Measurements from ENCODE around the gene TARM1.

TARM1 gene

GRCh38 chr19:54029930-54030490 is 51.2 kb downstream of the TARM1 start:
- FAIRE-seq = no peak

DNA sequence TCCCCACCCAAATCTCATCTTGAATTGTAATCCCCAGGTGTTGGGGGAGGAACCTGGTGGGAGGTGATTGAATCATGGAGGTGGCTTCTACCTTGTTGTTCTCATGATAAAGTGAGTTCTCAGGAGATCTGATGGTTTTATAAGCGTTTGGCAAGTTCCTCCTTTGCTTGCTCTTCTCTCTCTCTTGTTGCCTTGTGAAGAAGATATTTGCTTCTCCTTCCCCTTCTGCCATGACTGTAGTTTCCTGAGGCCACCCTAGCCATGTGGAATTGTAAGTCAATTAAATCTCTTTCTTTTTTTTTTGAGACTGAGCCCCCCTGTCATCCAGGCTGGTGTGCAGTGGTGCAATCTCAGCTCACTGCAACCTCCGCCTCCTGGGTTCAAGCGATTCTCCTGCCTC is 51.9 kb downstream of the TARM1 start:
- FAIRE-seq = no peak

GRCh38 chr19:54026656-54027055 is 54.5 kb downstream of the TARM1 start:
- FAIRE-seq = no peak

DNA sequence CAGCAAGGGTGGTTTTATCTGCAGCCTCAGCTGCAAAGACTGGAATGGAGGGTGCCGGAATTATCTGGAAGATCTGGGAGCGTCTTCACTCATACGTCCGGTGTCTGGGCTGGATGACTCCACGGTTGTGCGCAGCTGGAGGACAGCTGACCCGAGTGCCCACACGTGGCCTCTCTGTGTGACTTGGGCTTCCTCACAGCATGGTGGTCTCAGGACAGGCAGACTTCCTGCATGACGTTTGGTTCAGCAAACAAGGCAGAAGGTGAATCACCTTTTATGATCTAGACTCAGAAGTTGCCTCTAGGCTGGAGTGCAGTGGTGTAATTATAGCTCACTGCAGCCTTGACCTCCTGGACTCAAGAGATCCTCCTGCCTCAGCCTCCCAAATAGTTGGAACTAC is 56.5 kb downstream of the TARM1 start:
- no peak for FAIRE-seq

- no peak for FAIRE-seq
Measured at GRCh38 chr19:54023191-54023590, 58.0 kb downstream of the TARM1 start.

DNA sequence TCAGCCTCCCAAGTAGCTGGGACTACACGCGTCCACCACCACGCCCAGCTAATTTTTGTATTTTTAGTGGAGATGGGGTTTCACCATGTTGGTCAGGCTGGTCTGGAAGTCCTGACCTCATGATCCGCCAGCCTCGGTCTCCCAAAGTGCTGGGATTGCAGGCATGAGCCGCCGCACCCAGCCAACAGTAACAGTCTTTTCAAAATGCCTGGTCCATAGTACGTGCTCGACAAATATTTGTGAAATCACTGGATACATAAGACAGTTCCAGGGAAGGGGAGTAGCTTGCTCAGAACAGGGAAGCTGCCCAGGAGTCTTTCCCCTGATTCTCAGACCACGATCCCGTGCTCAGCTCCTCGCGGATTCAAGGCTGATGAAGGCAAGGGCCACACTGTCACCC is 59.2 kb downstream of the TARM1 start:
- FAIRE-seq = no peak

- no peak for FAIRE-seq
Measured at GRCh38 chr19:54021363-54021762, 59.8 kb downstream of the TARM1 start.

Measured in colon (tissue), 2 donors.